ENCODE results near the gene ANTXR1. TPM values are rescaled to one million over a fixed set of nuclear protein-coding genes. Genes with fewer than 3 reads are reported as not detected.

Gene ANTXR1
- total RNA-seq, 4 donors from 2014 or later, result 7.1 to 101 (median 15.8) TPM

DNA sequence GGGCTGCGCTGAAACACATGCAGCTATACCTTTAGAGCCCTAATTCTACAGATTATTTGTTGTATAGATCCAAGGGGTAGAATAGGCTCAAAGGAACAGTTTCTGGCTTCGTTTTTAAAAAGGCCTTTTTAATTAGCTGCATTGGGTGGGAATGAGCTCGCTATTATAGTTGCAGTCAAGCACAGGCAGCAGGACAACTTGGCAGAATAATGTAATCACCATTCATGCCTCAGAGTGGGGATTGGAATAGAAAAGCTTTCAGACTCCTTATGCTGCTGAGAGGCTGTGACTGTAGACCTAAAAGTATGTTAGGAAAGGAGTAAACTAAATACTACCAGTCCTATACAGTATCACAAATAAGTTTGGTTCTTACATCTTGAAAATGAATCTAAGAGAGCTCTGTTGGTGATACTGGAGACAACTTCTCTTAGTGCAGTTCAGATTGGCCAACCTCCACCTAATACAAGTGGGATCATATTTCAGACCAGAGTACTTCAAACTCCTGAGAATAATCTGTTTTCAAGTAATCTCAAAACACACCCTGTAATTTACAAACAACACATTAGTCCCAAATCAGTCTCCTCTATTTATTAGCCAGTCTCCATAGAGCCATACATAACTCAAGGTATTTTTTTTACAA lies 121.4 kb downstream of the ANTXR1 start:
- no peak overlapping the region for H3K27ac ChIP-seq
- in situ Hi-C loops (cut with MboI; ENCODE audit: low pct_ligation_motif_present in 1 of 4, low pct_unique_long_range_greater_than_20kb in 1 of 4, low sequenced_read_pairs in 3 of 4) (no loop called here), intact Hi-C loops (cut with DNase I; ENCODE audit: low total_unique reads) (no loop called here)
- H3K4me3 ChIP-seq, result no peak overlapping the region
- no peak for DNase-seq
- no peaks in the 10 kb centered on the region for H3K9me3 ChIP-seq
- H3K4me1 ChIP-seq, result peaks cover 3 to 22% (median 17%) of the 10 kb centered on the region in 4 donors
- no peak for TF ChIP-seq POLR2AphosphoS5 (IDR thresholded peaks at IDR 0.05)
- TF ChIP-seq EP300 (IDR thresholded peaks at IDR 0.05; ENCODE audit: low read depth), result no peak
- no peak for TF ChIP-seq POLR2A (IDR thresholded peaks at IDR 0.05)
- TF ChIP-seq, protein P1, sequence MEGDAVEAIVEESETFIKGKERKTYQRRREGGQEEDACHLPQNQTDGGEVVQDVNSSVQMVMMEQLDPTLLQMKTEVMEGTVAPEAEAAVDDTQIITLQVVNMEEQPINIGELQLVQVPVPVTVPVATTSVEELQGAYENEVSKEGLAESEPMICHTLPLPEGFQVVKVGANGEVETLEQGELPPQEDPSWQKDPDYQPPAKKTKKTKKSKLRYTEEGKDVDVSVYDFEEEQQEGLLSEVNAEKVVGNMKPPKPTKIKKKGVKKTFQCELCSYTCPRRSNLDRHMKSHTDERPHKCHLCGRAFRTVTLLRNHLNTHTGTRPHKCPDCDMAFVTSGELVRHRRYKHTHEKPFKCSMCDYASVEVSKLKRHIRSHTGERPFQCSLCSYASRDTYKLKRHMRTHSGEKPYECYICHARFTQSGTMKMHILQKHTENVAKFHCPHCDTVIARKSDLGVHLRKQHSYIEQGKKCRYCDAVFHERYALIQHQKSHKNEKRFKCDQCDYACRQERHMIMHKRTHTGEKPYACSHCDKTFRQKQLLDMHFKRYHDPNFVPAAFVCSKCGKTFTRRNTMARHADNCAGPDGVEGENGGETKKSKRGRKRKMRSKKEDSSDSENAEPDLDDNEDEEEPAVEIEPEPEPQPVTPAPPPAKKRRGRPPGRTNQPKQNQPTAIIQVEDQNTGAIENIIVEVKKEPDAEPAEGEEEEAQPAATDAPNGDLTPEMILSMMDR (IDR thresholded peaks at IDR 0.05), result no peak
- H3K27me3 ChIP-seq, result no peaks in the 10 kb centered on the region
- H3K36me3 ChIP-seq, result no peaks in the 10 kb centered on the region
- WGBS, 2 donors (ENCODE audit: low coverage in 1 of 2), result 67 to 74% methylated on average over 1 to 3 of the region's 3 CpGs

DNA sequence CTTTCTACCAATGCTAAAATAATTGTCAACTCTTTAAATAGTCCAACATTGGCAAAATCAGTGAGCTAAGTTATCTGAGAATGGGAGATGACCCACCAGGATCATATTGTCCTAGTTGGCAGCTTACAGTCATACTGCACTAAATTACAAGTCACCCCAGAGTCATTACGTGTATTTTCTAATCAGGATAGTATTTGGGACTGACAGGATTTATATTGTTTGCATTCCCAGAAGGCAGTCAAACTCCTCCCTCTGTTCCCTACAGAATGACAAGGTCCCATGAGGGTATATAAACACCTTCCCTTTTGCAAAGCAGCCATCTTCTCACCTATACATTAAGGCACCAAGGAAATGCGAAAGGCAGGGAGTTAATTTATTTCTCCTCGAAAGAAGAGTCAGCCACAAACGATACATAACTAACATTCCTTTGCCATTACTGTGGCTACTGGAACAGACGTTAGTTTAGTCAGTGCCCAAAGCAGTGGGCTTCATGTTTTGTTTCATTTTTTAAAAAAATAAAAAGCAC lies 125.3 kb downstream of the ANTXR1 start:
- H3K27me3 ChIP-seq, result no peaks in the 10 kb centered on the region
- in situ Hi-C loops (cut with MboI; ENCODE audit: low pct_ligation_motif_present in 1 of 4, low pct_unique_long_range_greater_than_20kb in 1 of 4, low sequenced_read_pairs in 3 of 4), result no loop called here
- intact Hi-C loops (cut with DNase I; ENCODE audit: low total_unique reads), result no loop called here
- H3K4me3 ChIP-seq, result no peak overlapping the region
- TF ChIP-seq POLR2AphosphoS5 (IDR thresholded peaks at IDR 0.05) (no peak), POLR2A (IDR thresholded peaks at IDR 0.05) (no peak), EP300 (IDR thresholded peaks at IDR 0.05; ENCODE audit: low read depth) (no peak)
- TF ChIP-seq, protein P1 (IDR thresholded peaks at IDR 0.05), result no peak
- DNase-seq, result no peak
- no peaks in the 10 kb centered on the region for H3K9me3 ChIP-seq
- 29 to 42% methylated on average over 5 of the region's 5 CpGs for WGBS, 2 donors (ENCODE audit: low coverage in 1 of 2)
- H3K27ac ChIP-seq, result peak overlapping the region; percentile 38 to 59 (median 50)
- H3K4me1 ChIP-seq, result peaks cover 8 to 23% (median 18%) of the 10 kb centered on the region in 4 donors
- no peaks in the 10 kb centered on the region for H3K36me3 ChIP-seq

DNA sequence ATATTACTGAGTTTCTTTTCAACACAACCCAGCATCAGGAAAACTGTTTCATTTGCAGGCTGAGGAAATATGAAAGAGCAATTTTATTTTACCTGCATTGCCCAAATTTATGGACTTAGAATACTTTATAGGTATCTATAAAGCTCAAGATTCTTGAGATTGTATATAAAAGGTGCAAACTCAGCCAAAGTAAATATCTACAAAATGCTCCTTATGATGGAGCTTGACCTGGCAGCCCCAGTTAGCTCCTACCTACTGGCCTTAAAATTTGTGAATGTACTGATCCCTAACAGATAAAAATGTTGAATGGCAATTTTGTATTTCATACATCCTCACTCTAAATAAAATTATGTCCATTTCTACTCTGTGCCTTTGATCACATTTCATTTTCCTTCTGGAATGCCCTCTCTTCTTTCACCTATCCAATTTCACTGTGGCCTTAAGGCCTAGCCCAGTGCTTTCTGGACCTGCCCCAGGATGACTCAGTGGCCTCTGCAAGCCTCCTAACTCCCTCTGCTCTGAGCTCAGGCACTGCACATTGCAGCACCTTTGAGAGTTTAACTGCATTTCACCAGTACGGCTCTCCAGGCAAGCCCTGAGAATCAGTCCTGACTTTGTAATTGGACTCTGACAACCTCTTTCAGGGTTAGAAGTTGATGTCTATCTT lies 125.9 kb downstream of the ANTXR1 start:
- peak overlapping the region; percentile 38 to 59 (median 50) for H3K27ac ChIP-seq

More for the DNA sequence above, 125.9 kb downstream of the ANTXR1 start:
- H3K36me3 ChIP-seq, result no peaks in the 10 kb centered on the region
- 69% methylated on average over 1 of the region's 1 CpG; no CpG with 5 or more reads in 1 of the 2 donors for WGBS, 2 donors (ENCODE audit: low coverage in 1 of 2)
- in situ Hi-C loops (cut with MboI; ENCODE audit: low pct_ligation_motif_present in 1 of 4, low pct_unique_long_range_greater_than_20kb in 1 of 4, low sequenced_read_pairs in 3 of 4) (no loop called here), intact Hi-C loops (cut with DNase I; ENCODE audit: low total_unique reads) (no loop called here)
- H3K4me3 ChIP-seq, result no peak overlapping the region
- H3K27me3 ChIP-seq, result no peaks in the 10 kb centered on the region
- DNase-seq, result peak; percentile 56
- TF ChIP-seq POLR2AphosphoS5 (IDR thresholded peaks at IDR 0.05) (peak in 1 of 3 donors; percentile 21), EP300 (IDR thresholded peaks at IDR 0.05; ENCODE audit: low read depth) (no peak), POLR2A (IDR thresholded peaks at IDR 0.05) (no peak)
- TF ChIP-seq, protein P1 (IDR thresholded peaks at IDR 0.05), result no peak
- H3K4me1 ChIP-seq, result peaks cover 8 to 23% (median 18%) of the 10 kb centered on the region in 4 donors
- no peaks in the 10 kb centered on the region for H3K9me3 ChIP-seq
